ENCODE results near the gene PPFIBP2.

DNA sequence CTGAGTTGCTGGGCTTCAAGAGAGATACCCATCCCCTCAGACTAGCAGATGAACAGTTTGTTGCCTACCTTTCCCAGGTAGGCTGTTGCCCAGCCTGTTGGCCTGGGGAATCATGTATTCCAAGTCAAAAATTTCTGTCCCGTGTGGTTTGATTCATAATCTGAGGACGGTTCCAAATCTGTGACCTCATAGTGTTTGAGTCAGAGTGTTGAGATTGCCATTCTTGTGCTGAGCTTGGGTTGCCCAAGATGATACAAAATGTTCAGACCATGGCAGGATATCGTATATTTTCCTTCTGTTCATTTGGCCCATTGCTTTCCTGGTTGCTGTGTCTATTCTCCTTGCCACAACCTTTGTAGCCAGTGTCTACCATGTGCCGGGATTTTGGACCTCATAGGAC, 95.2 kb downstream of the PPFIBP2 start:
- TF ChIP-seq, protein P1, sequence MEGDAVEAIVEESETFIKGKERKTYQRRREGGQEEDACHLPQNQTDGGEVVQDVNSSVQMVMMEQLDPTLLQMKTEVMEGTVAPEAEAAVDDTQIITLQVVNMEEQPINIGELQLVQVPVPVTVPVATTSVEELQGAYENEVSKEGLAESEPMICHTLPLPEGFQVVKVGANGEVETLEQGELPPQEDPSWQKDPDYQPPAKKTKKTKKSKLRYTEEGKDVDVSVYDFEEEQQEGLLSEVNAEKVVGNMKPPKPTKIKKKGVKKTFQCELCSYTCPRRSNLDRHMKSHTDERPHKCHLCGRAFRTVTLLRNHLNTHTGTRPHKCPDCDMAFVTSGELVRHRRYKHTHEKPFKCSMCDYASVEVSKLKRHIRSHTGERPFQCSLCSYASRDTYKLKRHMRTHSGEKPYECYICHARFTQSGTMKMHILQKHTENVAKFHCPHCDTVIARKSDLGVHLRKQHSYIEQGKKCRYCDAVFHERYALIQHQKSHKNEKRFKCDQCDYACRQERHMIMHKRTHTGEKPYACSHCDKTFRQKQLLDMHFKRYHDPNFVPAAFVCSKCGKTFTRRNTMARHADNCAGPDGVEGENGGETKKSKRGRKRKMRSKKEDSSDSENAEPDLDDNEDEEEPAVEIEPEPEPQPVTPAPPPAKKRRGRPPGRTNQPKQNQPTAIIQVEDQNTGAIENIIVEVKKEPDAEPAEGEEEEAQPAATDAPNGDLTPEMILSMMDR (conservative IDR thresholded peaks at IDR 0.05; ENCODE audit: low read length): no peak
- no peak for TF ChIP-seq EZH2phosphoT487 (IDR thresholded peaks at IDR 0.05; ENCODE audit: borderline replicate concordance, low read depth, low read length)
